GM12892 (cell line): ENCODE results near the gene TPRX2. TPM values are rescaled to one million over a fixed set of nuclear protein-coding genes. Genes with fewer than 3 reads are reported as not detected.
"Not testable (repeated sequence)": the region's sequence is repeated elsewhere in the genome, so short reads cannot be mapped to it uniquely, and the experiment has no call there.

Experiments used
- DNase-seq: peaks from one replicate; pipeline ENCODE4 v3.0.0; 2011; ENCODE audit not compliant: insufficient read length
- FAIRE-seq: peaks from 2 replicates; lab custom pipeline; 2011; peaks lifted over from hg19 to GRCh38; lab: Jason Lieb, UNC
- POLR2A ChIP-seq: IDR thresholded peaks from 2 replicates; pipeline ENCODE4 v1.6.1; 2011; ENCODE audit warnings: low read depth, low read length, control low read depth
- POLR2AphosphoS5 ChIP-seq: IDR thresholded peaks from 2 replicates; pipeline ENCODE4 v1.6.1; 2011; ENCODE audit warnings: low read depth, low read length, control low read depth
- TAF1 ChIP-seq: IDR thresholded peaks from 2 replicates; pipeline ENCODE4 v1.6.1; 2011; ENCODE audit warnings: low read depth, mild to moderate bottlenecking, control low read depth, low read length, borderline replicate concordance
- polyA plus RNA-seq: library from polyadenylated mRNA; unstranded; fragments of >200 nt; gene quantifications from one replicate; pipeline ENCODE4 v1.2.1, GENCODE V29; 2012; ENCODE audit warnings: missing spikeins, inconsistent platforms; ENCODE audit not compliant: missing spikeins

The TPRX2 gene
- polyA plus RNA-seq = not detected

GRCh38 chr19:47858646-47859285 is at the start of gene TPRX2:
TSS of gene TPRX2 (plus strand) at chr19:47859235. CDS start at chr19:47859247, 12 bp downstream.
- not testable (repeated sequence) for FAIRE-seq, DNase-seq

GRCh38 chr19:47813304-47813994 is 45.6 kb upstream of the TPRX2 start:
- DNase-seq (peak; percentile 61), FAIRE-seq (peak; percentile 72)
- TF ChIP-seq TAF1 (no peak), POLR2AphosphoS5 (no peak), POLR2A (no peak)

- TF ChIP-seq TAF1 = no peak
- no peak for TF ChIP-seq POLR2AphosphoS5
- no peak for TF ChIP-seq POLR2A
- FAIRE-seq (no peak), DNase-seq (no peak)
Measured at GRCh38 chr19:47813995-47814328, 45.1 kb upstream of the TPRX2 start.

GRCh38 chr19:47816270-47816669 is 42.8 kb upstream of the TPRX2 start:
- not testable (repeated sequence) for FAIRE-seq, DNase-seq

- not testable (repeated sequence) for FAIRE-seq, DNase-seq
Measured at GRCh38 chr19:47818221-47818620, 40.8 kb upstream of the TPRX2 start.

GRCh38 chr19:47819858-47820257 is 39.2 kb upstream of the TPRX2 start:
- DNase-seq (no peak), FAIRE-seq (no peak)
- no peak for TF ChIP-seq POLR2AphosphoS5
- no peak for TF ChIP-seq POLR2A
- TF ChIP-seq TAF1 = no peak

- no peak for FAIRE-seq
- TF ChIP-seq TAF1 = no peak
- no peak for TF ChIP-seq POLR2A
- TF ChIP-seq POLR2AphosphoS5 = no peak
- no peak for DNase-seq
Measured at GRCh38 chr19:47820410-47820809, 38.6 kb upstream of the TPRX2 start.

- no peak for FAIRE-seq
- no peak for TF ChIP-seq POLR2AphosphoS5
- TF ChIP-seq POLR2A = no peak
- no peak for TF ChIP-seq TAF1
- no peak for DNase-seq
Measured at GRCh38 chr19:47821460-47822020, 37.5 kb upstream of the TPRX2 start, which contains the start of gene CRX. TSS of gene CRX (plus strand) at chr19:47821937. CDS start at chr19:47834444, 12,507 bp downstream.

GRCh38 chr19:47824396-47824795 is 34.6 kb upstream of the TPRX2 start:
- DNase-seq (no peak), FAIRE-seq (no peak)
- TF ChIP-seq POLR2AphosphoS5 (no peak), POLR2A (no peak), TAF1 (no peak)

- TF ChIP-seq TAF1 (no peak), POLR2AphosphoS5 (no peak), POLR2A (no peak)
- DNase-seq (no peak), FAIRE-seq (no peak)
Measured at GRCh38 chr19:47826800-47827199, 32.2 kb upstream of the TPRX2 start.

GRCh38 chr19:47832723-47833122 is 26.3 kb upstream of the TPRX2 start:
- FAIRE-seq = no peak
- TF ChIP-seq TAF1 (no peak), POLR2A (no peak), POLR2AphosphoS5 (no peak)
- DNase-seq = no peak

- FAIRE-seq = no peak
- no peak for TF ChIP-seq POLR2AphosphoS5
- TF ChIP-seq TAF1 = no peak
- TF ChIP-seq POLR2A = no peak
- DNase-seq = no peak
Measured at GRCh38 chr19:47836038-47836437, 23.0 kb upstream of the TPRX2 start.

GRCh38 chr19:47839411-47839810 is 19.6 kb upstream of the TPRX2 start:
- TF ChIP-seq TAF1 (no peak), POLR2AphosphoS5 (no peak), POLR2A (no peak)
- no peak for FAIRE-seq

More at GRCh38 chr19:47839411-47839810, 19.6 kb upstream of the TPRX2 start:
- DNase-seq = no peak
